ENCODE data around the gene WASF2. TPM values are rescaled to one million over a fixed set of nuclear protein-coding genes. Genes with fewer than 3 reads are reported as not detected.

The WASF2 gene
- total and polyA plus RNA-seq, 2 of the 13 experiments (the other 11 are each of a cell fraction or from before 2014, with no cell fraction given) = 10.4 to 27.7 TPM

DNA sequence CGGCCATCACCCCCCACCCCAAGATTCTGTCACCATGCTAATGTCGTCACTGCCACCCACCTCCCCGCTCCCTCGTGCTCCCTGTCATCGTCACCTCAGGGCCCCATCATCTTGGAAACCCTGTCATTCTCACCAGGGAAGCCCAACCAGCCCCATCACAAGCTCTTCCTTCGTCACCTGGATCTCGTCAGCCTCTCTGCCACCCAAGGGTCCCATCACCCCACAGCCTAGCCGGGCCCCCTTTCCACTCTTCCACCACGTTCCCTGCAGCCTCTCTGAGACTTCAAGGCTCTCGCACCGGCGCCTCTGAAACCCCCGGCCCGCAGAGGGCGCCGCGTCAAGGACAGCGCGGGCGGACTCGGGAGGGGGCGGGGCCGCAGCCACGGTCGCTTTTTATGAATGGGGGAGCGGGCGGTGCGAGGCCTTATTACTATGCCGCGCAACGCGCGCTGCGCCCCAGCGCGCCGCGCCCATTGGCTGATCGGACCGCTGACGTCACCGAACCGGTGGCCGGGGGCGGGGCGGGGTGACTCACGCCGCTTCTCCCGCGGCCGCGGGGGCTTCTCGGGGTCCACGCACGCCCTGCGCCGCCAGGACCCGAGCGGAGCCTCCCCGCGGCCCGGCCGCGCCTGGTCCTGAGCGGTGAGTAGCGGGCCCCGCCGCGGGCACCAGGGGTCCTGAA is 97.7 kb downstream of the WASF2 start, which contains the start of gene GPR3 (continued):
- TF ChIP-seq, protein P1, sequence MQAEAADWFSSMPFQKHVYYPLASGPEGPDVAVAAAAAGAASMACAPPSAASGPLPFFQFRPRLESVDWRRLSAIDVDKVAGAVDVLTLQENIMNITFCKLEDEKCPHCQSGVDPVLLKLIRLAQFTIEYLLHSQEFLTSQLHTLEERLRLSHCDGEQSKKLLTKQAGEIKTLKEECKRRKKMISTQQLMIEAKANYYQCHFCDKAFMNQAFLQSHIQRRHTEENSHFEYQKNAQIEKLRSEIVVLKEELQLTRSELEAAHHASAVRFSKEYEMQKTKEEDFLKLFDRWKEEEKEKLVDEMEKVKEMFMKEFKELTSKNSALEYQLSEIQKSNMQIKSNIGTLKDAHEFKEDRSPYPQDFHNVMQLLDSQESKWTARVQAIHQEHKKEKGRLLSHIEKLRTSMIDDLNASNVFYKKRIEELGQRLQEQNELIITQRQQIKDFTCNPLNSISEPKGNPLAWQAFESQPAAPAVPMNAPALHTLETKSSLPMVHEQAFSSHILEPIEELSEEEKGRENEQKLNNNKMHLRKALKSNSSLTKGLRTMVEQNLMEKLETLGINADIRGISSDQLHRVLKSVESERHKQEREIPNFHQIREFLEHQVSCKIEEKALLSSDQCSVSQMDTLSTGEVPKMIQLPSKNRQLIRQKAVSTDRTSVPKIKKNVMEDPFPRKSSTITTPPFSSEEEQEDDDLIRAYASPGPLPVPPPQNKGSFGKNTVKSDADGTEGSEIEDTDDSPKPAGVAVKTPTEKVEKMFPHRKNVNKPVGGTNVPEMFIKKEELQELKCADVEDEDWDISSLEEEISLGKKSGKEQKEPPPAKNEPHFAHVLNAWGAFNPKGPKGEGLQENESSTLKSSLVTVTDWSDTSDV (CRISPR knock-in tag; IDR thresholded peaks at IDR 0.05) = no peak
- TF ChIP-seq, protein P2, sequence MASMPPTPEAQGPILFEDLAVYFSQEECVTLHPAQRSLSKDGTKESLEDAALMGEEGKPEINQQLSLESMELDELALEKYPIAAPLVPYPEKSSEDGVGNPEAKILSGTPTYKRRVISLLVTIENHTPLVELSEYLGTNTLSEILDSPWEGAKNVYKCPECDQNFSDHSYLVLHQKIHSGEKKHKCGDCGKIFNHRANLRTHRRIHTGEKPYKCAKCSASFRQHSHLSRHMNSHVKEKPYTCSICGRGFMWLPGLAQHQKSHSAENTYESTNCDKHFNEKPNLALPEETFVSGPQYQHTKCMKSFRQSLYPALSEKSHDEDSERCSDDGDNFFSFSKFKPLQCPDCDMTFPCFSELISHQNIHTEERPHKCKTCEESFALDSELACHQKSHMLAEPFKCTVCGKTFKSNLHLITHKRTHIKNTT (CRISPR knock-in tag; IDR thresholded peaks at IDR 0.05) = no peak
- TF ChIP-seq, protein P3, sequence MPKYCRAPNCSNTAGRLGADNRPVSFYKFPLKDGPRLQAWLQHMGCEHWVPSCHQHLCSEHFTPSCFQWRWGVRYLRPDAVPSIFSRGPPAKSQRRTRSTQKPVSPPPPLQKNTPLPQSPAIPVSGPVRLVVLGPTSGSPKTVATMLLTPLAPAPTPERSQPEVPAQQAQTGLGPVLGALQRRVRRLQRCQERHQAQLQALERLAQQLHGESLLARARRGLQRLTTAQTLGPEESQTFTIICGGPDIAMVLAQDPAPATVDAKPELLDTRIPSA (CRISPR knock-in tag; IDR thresholded peaks at IDR 0.05; ENCODE audit: borderline replicate concordance) = no peak
- TF ChIP-seq ZNF317 (CRISPR knock-in tag; IDR thresholded peaks at IDR 0.05) (no peak), ZNF841 (CRISPR knock-in tag; IDR thresholded peaks at IDR 0.05; ENCODE audit: borderline replicate concordance) (no peak), RARA (CRISPR knock-in tag; IDR thresholded peaks at IDR 0.05) (no peak), RXRB (CRISPR knock-in tag; IDR thresholded peaks at IDR 0.05; ENCODE audit: borderline replicate concordance) (no peak), ZSCAN20 (CRISPR knock-in tag; IDR thresholded peaks at IDR 0.05; ENCODE audit: borderline replicate concordance) (0 out of 2 replicates have a peak, but pooled peaks have one; percentile 32), ZNF460 (CRISPR knock-in tag; IDR thresholded peaks at IDR 0.05; ENCODE audit: borderline replicate concordance) (no peak), PAF1 (CRISPR knock-in tag; IDR thresholded peaks at IDR 0.05) (no peak), KDM2A (CRISPR knock-in tag; IDR thresholded peaks at IDR 0.05; ENCODE audit: borderline replicate concordance, low read depth) (peak; percentile 87), ZNF577 (CRISPR knock-in tag; IDR thresholded peaks at IDR 0.05; ENCODE audit: borderline replicate concordance, low read depth) (no peak)
- TF ChIP-seq, protein P4, sequence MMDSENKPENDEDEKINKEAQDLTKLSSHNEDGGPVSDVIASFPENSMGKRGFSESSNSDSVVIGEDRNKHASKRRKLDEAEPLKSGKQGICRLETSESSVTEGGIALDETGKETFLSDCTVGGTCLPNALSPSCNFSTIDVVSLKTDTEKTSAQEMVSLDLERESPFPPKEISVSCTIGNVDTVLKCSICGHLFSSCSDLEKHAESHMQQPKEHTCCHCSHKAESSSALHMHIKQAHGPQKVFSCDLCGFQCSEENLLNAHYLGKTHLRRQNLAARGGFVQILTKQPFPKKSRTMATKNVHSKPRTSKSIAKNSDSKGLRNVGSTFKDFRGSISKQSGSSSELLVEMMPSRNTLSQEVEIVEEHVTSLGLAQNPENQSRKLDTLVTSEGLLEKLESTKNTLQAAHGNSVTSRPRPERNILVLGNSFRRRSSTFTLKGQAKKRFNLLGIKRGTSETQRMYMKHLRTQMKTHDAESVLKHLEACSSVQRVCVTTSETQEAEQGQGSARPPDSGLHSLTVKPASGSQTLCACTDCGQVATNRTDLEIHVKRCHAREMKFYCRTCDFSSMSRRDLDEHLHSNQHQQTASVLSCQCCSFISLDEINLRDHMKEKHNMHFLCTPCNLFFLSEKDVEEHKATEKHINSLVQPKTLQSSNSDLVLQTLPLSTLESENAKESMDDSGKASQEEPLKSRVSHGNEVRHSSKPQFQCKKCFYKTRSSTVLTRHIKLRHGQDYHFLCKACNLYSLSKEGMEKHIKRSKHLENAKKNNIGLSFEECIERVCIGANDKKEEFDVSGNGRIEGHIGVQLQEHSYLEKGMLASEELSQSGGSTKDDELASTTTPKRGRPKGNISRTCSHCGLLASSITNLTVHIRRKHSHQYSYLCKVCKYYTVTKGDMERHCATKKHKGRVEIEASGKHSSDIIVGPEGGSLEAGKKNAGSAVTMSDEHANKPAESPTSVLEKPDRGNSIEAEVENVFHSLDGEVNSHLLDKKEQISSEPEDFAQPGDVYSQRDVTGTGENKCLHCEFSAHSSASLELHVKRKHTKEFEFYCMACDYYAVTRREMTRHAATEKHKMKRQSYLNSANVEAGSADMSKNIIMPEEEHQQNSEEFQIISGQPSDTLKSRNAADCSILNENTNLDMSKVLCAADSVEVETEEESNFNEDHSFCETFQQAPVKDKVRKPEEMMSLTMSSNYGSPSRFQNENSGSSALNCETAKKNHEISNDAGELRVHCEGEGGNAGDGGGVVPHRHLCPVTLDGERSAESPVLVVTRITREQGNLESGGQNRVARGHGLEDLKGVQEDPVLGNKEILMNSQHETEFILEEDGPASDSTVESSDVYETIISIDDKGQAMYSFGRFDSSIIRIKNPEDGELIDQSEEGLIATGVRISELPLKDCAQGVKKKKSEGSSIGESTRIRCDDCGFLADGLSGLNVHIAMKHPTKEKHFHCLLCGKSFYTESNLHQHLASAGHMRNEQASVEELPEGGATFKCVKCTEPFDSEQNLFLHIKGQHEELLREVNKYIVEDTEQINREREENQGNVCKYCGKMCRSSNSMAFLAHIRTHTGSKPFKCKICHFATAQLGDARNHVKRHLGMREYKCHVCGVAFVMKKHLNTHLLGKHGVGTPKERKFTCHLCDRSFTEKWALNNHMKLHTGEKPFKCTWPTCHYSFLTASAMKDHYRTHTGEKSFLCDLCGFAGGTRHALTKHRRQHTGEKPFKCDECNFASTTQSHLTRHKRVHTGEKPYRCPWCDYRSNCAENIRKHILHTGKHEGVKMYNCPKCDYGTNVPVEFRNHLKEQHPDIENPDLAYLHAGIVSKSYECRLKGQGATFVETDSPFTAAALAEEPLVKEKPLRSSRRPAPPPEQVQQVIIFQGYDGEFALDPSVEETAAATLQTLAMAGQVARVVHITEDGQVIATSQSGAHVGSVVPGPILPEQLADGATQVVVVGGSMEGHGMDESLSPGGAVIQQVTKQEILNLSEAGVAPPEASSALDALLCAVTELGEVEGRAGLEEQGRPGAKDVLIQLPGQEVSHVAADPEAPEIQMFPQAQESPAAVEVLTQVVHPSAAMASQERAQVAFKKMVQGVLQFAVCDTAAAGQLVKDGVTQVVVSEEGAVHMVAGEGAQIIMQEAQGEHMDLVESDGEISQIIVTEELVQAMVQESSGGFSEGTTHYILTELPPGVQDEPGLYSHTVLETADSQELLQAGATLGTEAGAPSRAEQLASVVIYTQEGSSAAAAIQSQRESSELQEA (CRISPR knock-in tag; IDR thresholded peaks at IDR 0.05; ENCODE audit: not compliant biosample characterization) = no peak
- TF ChIP-seq, protein P5, sequence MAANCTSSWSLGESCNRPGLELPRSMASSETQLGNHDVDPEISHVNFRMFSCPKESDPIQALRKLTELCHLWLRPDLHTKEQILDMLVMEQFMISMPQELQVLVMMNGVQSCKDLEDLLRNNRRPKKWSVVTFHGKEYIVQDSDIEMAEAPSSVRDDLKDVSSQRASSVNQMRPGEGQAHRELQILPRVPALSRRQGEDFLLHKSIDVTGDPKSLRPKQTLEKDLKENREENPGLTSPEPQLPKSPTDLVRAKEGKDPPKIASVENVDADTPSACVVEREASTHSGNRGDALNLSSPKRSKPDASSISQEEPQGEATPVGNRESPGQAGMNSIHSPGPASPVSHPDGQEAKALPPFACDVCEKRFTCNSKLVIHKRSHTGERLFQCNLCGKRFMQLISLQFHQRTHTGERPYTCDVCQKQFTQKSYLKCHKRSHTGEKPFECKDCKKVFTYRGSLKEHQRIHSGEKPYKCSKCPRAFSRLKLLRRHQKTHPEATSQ (CRISPR knock-in tag; IDR thresholded peaks at IDR 0.05; ENCODE audit: borderline replicate concordance) = no peak
